Lung (tissue), 12 donors: ENCODE data around the gene CATSPERZ. TPM values are rescaled to one million over a fixed set of nuclear protein-coding genes. Genes with fewer than 3 reads are reported as not detected.

Source experiments
- ATAC-seq: fragments of 200-7000 bp; cut with Tn5 transposase; one replicate; pipeline ENCODE4 v1.9.1; 2020; ENCODE audit warnings: moderate number of reproducible peaks; ENCODE audit not compliant: insufficient read depth, low FRiP score
- DNase-seq, 3 donors: peaks; one replicate each; pipeline ENCODE4 v3.0.0-alpha.2; 2013 to 2017
- H3K27ac ChIP-seq, 2 donors: one replicate each; pipeline ENCODE4 v1.5.1; 2013; ENCODE audit warnings: mild to moderate bottlenecking in 2 of 2, moderate library complexity in 2 of 2, control low read depth in 1 of 2, inconsistent platforms in 1 of 2, low read depth in 1 of 2, low read length in 1 of 2
- H3K27me3 ChIP-seq, 3 donors: one replicate each; pipeline ENCODE4 v1.5.1; 2013; ENCODE audit warnings: low read length in 2 of 3; ENCODE audit not compliant: control insufficient read depth in 3 of 3, insufficient read depth in 3 of 3
- H3K36me3 ChIP-seq, 4 donors: one replicate each; pipeline ENCODE4 v1.5.1; 2013; ENCODE audit warnings: low read length in 4 of 4, mild to moderate bottlenecking in 1 of 4, moderate library complexity in 1 of 4; ENCODE audit not compliant: control insufficient read depth in 4 of 4, insufficient read depth in 4 of 4
- H3K4me1 ChIP-seq, 5 donors: one replicate each; pipeline ENCODE4 v1.5.1; 2013; ENCODE audit warnings: low read length in 5 of 5, mild to moderate bottlenecking in 2 of 5, moderate library complexity in 1 of 5; ENCODE audit not compliant: control insufficient read depth in 5 of 5, insufficient read depth in 5 of 5
- H3K4me3 ChIP-seq: one replicate; pipeline ENCODE4 v1.5.1; 2013; ENCODE audit warnings: mild to moderate bottlenecking, control low read depth, moderate library complexity
- H3K9ac ChIP-seq, 2 donors: one replicate each; pipeline ENCODE4 v1.5.1; 2013; ENCODE audit warnings: low read length in 2 of 2, control low read depth in 1 of 2; ENCODE audit not compliant: insufficient read depth in 1 of 2
- H3K9me3 ChIP-seq, 4 donors: one replicate each; pipeline ENCODE4 v1.5.1; 2013; ENCODE audit warnings: low read length in 3 of 4, mild to moderate bottlenecking in 1 of 4, moderate library complexity in 1 of 4; ENCODE audit not compliant: control insufficient read depth in 4 of 4, insufficient read depth in 3 of 4
- CTCF ChIP-seq: IDR thresholded peaks from 2 replicates; pipeline ENCODE4 v1.5.1; 2012; ENCODE audit warnings: mild to moderate bottlenecking; ENCODE audit errors: control extremely low read depth, extremely low read depth
- WGBS, 2 donors: extraction: QIAGEN DNeasy Blood & Tissue Kit; methylation state at CpG; one replicate each; pipeline ENCODE4 v1.1.7; 2013; 5-methylcytosine and 5-hydroxymethylcytosine counted together
- polyA plus RNA-seq, 2 donors: library from polyadenylated mRNA; stranded (reverse); fragments of 200-250 nt; gene quantifications; one replicate each; pipeline ENCODE4 v1.2.1, GENCODE V29; 2013
- total RNA-seq, 2 donors: library from RNA; depleted of rRNA in 1 of 2; stranded (reverse); fragments of >200 nt in 1 of 2; gene quantifications; one replicate each; pipeline ENCODE4 v1.2.1, GENCODE V29; 2014 to 2021
- donor health status: control.
- donor health status: control.
- donor health status: Bipolar disorder and iron deficiency.
- donor health status: healthy.
- donor health status: DM: yes; HTN: yes; CAD: no.

CATSPERZ gene
- total and polyA plus RNA-seq, 4 donors = 0.31 to 0.98 (median 0.67) TPM; not detected in 1

GRCh38 chr11:64256300-64256699, 43.9 kb upstream of the CATSPERZ start:
- H3K36me3 ChIP-seq = peaks cover 0 to 51% (median 15%) of the 10 kb centered on the region in 4 donors
- no peaks in the 10 kb centered on the region for H3K9me3 ChIP-seq
- H3K9ac ChIP-seq = no peak overlapping the region
- 90 to 93% methylated on average over 14 to 15 of the region's 15 CpGs for WGBS, 2 donors
- H3K4me1 ChIP-seq = peaks cover 0 to 12% (median 9%) of the 10 kb centered on the region in 5 donors
- DNase-seq = no peak
- no peak overlapping the region for H3K4me3 ChIP-seq
- H3K27ac ChIP-seq = no peak overlapping the region
- H3K27me3 ChIP-seq = no peaks in the 10 kb centered on the region
- no peak for ATAC-seq
- TF ChIP-seq CTCF = no peak

DNA sequence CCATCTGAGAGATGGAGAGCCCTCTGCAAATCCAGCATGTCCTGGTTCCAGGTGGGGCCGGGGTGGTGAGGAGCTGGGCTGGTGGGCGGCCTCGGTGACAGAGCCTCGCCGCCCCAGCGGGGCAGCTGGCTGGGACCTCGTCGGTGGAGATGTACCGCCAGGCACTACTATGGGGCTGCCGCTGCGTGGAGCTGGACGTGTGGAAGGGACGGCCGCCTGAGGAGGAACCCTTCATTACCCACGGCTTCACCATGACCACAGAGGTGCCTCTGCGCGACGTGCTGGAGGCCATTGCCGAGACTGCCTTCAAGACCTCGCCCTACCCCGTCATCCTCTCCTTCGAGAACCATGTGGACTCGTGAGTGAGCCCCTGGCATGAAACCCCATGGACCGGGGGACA, 41.8 kb upstream of the CATSPERZ start:
- no peaks in the 10 kb centered on the region for H3K27me3 ChIP-seq
- no peak for ATAC-seq
- H3K4me1 ChIP-seq = no peaks in the 10 kb centered on the region
- WGBS, 2 donors = 90 to 94% methylated on average over 24 of the region's 24 CpGs
- H3K36me3 ChIP-seq = peaks cover 0 to 71% (median 15%) of the 10 kb centered on the region in 4 donors
- no peaks in the 10 kb centered on the region for H3K9me3 ChIP-seq
- TF ChIP-seq CTCF = no peak
- no peak overlapping the region for H3K9ac ChIP-seq
- H3K27ac ChIP-seq = no peak overlapping the region
- no peak overlapping the region for H3K4me3 ChIP-seq
- DNase-seq = no peak

DNA sequence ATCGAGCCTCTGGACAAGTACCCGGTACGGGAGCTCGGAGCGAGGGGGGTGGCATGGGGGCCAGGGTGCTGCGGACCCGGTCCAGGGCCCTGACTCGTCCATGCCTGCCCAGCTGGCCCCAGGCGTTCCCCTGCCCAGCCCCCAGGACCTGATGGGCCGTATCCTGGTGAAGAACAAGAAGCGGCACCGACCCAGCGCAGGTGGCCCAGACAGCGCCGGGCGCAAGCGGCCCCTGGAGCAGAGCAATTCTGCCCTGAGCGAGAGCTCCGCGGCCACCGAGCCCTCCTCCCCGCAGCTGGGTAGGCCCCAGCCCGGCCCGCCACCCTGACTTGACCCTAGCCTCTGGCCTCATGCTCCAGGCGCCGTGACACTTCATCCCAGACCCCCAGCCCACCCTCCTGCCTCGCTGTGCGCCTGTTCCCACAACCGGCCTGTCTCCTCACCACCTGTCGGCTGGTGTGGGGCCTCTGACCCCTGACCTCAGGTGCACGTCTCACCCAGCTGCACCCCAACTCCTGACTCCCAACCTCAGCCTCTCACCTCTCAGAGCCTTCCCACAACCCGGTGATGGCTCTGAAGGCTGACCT, 41.1 kb upstream of the CATSPERZ start:
- no peak for DNase-seq

More for the DNA sequence above, 41.1 kb upstream of the CATSPERZ start:
- H3K36me3 ChIP-seq = peaks cover 0 to 78% (median 16%) of the 10 kb centered on the region in 4 donors
- 93 to 96% methylated on average over 31 to 32 of the region's 32 CpGs for WGBS, 2 donors
- no peak for TF ChIP-seq CTCF
- no peaks in the 10 kb centered on the region for H3K27me3 ChIP-seq
- no peaks in the 10 kb centered on the region for H3K9me3 ChIP-seq
- no peak overlapping the region for H3K4me3 ChIP-seq
- H3K4me1 ChIP-seq = no peaks in the 10 kb centered on the region
- H3K9ac ChIP-seq = no peak overlapping the region
- no peak for ATAC-seq
- H3K27ac ChIP-seq = no peak overlapping the region
